ENCODE data around the gene PCARE.

DNA sequence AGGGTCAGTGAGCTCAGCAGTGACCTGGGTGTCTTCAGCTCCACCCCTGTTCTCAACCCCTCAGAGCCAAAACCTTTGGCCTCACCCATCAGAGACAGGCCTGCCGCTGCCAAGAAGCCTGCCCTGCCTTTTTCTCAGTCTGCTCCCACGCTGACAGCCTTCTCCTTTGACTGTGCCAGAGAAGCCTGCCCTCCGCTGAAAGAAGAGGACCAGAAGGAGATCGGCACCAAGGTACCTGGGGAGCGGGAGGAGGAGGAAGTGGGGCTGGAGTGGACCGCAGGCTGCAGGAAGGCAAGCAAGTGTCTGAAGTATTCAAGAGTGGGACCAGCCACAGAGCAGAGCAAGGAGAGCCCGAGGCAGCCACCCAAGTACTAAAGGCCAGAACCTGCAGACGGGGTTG lies 60.0 kb downstream of the PCARE start:
- no peak for TF ChIP-seq POLR2A (IDR thresholded peaks at IDR 0.05; ENCODE audit: low read length)
- no peak for TF ChIP-seq GATA1 (IDR thresholded peaks at IDR 0.05; ENCODE audit: low read depth, low read length)

Measured in erythroblast (primary cell).